Stimulated activated CD4-positive, alpha-beta T cell treated with anti-CD3 and anti-CD28 coated beads, TNF-alpha, amount 100 ng/mL, for 24 hours (primary cell): ENCODE results near the gene UBR1.
"Not testable (repeated sequence)": the region's sequence is repeated elsewhere in the genome, so short reads cannot be mapped to it uniquely, and the experiment has no call there.

Experiments used
- DNase-seq, 3 experiments: peaks; one replicate each; pipeline ENCODE4 v3.0.0-alpha.2; 2020; ENCODE audit warnings: low read depth in 3 of 3

The UBR1 gene

GRCh38 chr15:43056696-43057095 is 49.1 kb downstream of the UBR1 start:
- DNase-seq, result no peak

- no peak for DNase-seq
Observed at GRCh38 chr15:43052860-43053259, 53.0 kb downstream of the UBR1 start.

DNA sequence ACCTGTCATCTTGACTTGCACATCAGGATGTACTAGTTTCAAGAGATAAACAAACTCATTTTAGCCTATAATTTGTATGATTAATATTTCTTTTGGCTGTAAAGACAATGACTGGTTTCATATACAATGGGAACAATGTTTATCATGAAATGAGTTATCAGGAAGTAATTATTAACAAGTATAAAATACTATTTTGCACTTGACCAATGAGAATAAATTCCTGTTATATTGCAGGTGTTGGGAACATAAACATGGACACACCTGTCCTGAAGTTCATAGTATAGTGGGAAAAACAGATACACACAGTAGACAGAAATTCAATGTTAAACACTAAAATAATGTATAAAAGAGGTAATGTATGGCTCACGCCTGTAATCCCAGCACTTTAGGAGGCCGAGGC is 56.9 kb downstream of the UBR1 start:
- no peak for DNase-seq

- DNase-seq, result no peak
Observed at GRCh38 chr15:43046484-43046883, 59.4 kb downstream of the UBR1 start.

- DNase-seq, result no peak
Observed at GRCh38 chr15:43042885-43043284, 63.0 kb downstream of the UBR1 start.

DNA sequence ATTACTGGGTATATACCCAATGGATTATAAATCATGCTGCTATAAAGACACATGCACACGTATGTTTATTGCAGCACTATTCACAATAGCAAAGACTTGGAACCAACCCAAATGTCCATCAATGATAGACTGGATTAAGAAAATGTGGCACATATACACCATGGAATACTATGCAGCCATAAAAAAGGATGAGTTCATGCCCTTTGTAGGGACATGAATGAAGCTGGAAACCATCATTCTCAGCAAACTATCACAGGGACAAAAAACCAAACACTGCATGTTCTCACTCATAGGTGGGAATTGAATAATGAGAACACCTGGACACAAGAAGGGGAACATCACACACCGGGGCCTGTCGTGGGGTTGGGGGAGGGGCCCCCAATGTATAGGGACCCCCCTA is 64.8 kb downstream of the UBR1 start:
- not testable (repeated sequence) for DNase-seq

DNA sequence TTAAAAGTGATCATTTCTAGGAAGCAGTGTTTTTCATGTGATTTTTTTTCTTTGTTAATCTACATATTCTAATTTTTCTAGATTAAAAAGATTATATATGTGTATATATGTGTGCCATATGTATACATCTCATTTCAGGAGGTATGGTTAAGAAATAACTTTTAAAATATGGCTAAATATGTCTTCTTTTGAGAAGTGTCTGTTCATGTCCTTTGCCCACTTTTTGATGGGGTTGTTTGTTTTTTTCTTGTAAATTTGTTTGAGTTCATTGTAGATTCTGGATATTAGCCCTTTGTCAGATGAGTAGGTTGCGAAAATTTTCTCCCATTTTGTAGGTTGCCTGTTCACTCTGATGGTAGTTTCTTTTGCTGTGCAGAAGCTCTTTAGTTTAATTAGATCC is 70.6 kb downstream of the UBR1 start:
- not testable (repeated sequence) for DNase-seq

GRCh38 chr15:43029476-43029875 is 76.4 kb downstream of the UBR1 start:
- no peak for DNase-seq

GRCh38 chr15:43025150-43025549 is 80.7 kb downstream of the UBR1 start:
- no peak for DNase-seq

- DNase-seq, result not testable (repeated sequence)
Observed at GRCh38 chr15:43014671-43015070, 91.2 kb downstream of the UBR1 start.

GRCh38 chr15:43009206-43009605 is 96.6 kb downstream of the UBR1 start:
- DNase-seq, result no peak

- no peak for DNase-seq
Observed at GRCh38 chr15:43008150-43008549, 97.7 kb downstream of the UBR1 start.

GRCh38 chr15:43007551-43007950 is 98.3 kb downstream of the UBR1 start:
- no peak for DNase-seq

DNA sequence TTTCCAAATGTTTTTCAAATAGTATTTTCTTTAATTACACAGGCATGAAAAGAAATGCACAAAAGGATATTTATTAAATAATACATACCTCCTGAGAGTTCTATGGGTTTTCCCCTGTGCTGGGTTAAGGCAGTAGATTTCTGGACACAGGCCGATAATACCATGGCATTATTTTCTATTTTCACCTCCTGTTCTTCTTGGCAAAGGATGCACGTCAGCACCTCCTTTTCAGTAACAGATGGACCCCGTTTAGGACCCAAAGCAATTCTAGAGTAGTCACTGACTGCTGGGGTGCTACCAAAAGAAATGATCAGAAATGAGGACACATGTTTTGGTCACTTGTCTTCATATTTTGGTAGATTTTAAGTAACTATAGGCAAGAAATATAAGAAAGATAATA is 98.8 kb downstream of the UBR1 start:
- no peak for DNase-seq

DNA sequence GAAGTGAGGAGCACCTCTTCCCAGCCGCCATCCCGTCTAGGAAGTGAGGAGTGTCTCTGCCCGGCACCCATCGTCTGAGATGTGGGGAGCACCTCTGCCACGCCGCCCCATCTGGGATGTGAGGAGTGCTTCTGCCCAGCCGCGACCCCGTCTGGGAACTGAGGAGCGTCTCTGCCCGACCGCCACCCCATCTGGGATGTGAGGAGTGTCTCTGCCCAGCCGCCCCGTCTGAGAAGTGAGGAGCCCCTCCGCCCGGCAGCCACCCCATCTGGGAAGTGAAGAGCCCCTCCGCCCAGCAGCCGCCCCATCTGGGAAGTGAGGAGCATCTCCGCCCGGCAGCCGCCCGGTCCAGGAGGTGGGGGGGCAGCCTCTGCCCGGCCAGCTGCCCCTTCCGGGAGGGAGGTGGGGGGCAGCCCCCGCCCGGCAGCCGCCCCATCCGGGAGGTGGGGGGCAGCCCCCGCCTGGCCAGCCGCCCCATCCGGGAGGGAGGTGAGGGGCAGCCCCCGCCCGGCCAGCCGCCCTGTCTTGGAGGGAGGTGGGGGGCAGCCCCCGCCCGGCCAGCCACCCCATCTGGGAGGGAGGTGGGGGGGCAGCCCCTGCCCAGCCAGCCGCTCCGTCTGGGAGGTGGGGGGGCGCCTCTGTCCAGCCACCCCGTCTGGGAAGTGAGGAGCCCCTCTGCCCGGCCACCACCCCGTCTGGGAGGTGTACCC is 100.8 kb downstream of the UBR1 start:
- DNase-seq, result not testable (repeated sequence)

DNA sequence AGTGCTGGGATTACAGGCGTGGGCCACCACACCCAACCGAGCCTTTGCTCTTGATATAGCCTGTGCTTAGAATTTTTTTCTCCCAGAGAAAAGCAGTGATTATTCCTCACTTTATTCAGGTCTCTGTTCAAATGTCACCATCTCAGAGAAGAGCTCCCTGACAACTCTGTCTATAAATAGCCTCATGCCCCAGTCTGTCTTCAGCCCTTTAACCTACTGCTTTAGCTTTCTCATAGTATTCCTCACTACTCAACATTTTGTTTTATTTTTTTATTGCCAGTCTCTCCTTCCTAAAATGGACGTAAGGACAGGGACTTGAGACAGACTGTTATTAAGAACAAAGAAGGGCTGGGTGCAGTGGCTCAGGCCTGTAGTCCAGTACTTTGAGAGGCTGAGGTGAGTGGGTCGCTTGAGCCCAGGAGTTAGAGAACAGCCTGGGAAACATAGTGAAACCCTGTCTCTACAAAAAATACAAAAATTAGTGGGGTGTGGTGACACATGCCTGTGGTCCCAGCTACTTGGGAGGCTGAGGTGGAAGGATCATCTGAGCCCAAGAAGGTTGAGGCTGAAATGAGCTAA is 106.5 kb downstream of the UBR1 start:
- DNase-seq, result no peak

- DNase-seq, result no peak
Observed at GRCh38 chr15:42996871-42997270, 109.0 kb downstream of the UBR1 start.

DNA sequence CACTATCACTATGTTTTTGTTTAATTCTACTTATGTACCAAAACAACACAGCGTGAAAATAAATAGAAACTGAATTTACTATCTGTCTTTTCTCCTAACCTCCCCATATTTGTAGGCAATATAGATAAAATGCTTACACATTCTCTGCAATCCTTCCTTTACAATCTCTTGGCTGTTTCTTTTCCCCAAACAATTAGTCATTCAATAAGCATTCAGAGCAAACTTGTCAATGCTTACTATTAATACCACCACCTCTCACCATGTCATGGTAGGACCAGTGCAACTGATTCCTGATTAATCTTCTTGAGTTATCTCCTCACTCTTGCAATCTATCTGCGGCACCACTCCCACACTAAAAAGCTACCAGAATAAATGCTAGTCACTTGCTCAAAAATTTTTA is 111.3 kb downstream of the UBR1 start:
- DNase-seq, result no peak

GRCh38 chr15:42992626-42993025 is 113.2 kb downstream of the UBR1 start:
- DNase-seq, result no peak

- no peak for DNase-seq
Observed at GRCh38 chr15:42986693-42987342, 119.0 kb downstream of the UBR1 start.

- no peak for DNase-seq
Observed at GRCh38 chr15:42984493-42985034, 121.3 kb downstream of the UBR1 start.

GRCh38 chr15:42979113-42979512 is 126.7 kb downstream of the UBR1 start:
- not testable (repeated sequence) for DNase-seq
